Gastroesophageal sphincter (tissue), 3 donors: Measurements from ENCODE around the gene VANGL2.

ENCODE experiments used
- CTCF ChIP-seq, 4 experiments: fragments of 200-600 bp in 2 of 4; fragments of 450-650 bp in 2 of 4; sonication (generic) in 1 of 4; IDR thresholded peaks; one replicate each; pipeline ENCODE4 v1.5.1; 2017 to 2019; ENCODE audit warnings: antibody characterized with exemption in 4 of 4, mild to moderate bottlenecking in 2 of 4, moderate library complexity in 2 of 4
- EP300 ChIP-seq: sonication (generic); formaldehyde crosslinking; IDR thresholded peaks from one replicate; pipeline ENCODE4 v1.6.1; 2017; ENCODE audit warnings: antibody characterized with exemption, mild to moderate bottlenecking
- POLR2A ChIP-seq, 2 donors: fragments of 450-650 bp; IDR thresholded peaks; one replicate each; pipeline ENCODE4 v1.6.1; 2017; ENCODE audit warnings: antibody characterized with exemption in 2 of 2, mild to moderate bottlenecking in 2 of 2, moderate library complexity in 1 of 2
- POLR2AphosphoS5 ChIP-seq: sonication (generic); formaldehyde crosslinking; IDR thresholded peaks from one replicate; pipeline ENCODE4 v1.6.1; 2017; ENCODE audit warnings: antibody characterized with exemption

GRCh38 chr1:160451859-160452232, 51.5 kb downstream of the VANGL2 start:
- TF ChIP-seq POLR2AphosphoS5: no peak
- no peak for TF ChIP-seq CTCF (IDR thresholded peaks at IDR 0.05)
- no peak for TF ChIP-seq EP300
- TF ChIP-seq POLR2A (IDR thresholded peaks at IDR 0.05): no peak
